Heart right ventricle (tissue), 16 donors: ENCODE data around the gene RSPO4. TPM values are rescaled to one million over a fixed set of nuclear protein-coding genes. Genes with fewer than 3 reads are reported as not detected.
"Not testable (repeated sequence)": the region's sequence is repeated elsewhere in the genome, so short reads cannot be mapped to it uniquely, and the experiment has no call there.

ENCODE experiments used
- ATAC-seq, 8 donors: fragments of 200-7000 bp; cut with Tn5 transposase; one replicate each; pipeline ENCODE4 v1.9.1; 2020; ENCODE audit warnings: mild to moderate bottlenecking in 8 of 8, moderate library complexity in 8 of 8, moderate number of reproducible peaks in 1 of 8
- DNase-seq, 2 donors: peaks; one replicate each; pipeline ENCODE4 v3.0.0-alpha.2; 2020
- H3K27ac ChIP-seq, 10 donors: fragments of 200-600 bp; sonication (generic) in 2 of 10; one replicate each; pipeline versions ENCODE4 v1.5.0 to v1.8.0; 2020 to 2022; ENCODE audit warnings: mild to moderate bottlenecking in 3 of 10
- H3K27me3 ChIP-seq, 7 donors: fragments of 200-600 bp; one replicate each; pipeline ENCODE4 v1.8.0; 2021 to 2022; ENCODE audit warnings: mild to moderate bottlenecking in 2 of 7
- H3K36me3 ChIP-seq, 9 donors: fragments of 200-600 bp; sonication (generic) in 1 of 9; one replicate each; pipeline versions ENCODE4 v1.5.0 to v1.8.0; 2020 to 2022; ENCODE audit warnings: mild to moderate bottlenecking in 2 of 9
- H3K4me1 ChIP-seq, 9 donors: fragments of 200-600 bp; sonication (generic) in 1 of 9; one replicate each; pipeline versions ENCODE4 v1.5.0 to v1.8.0; 2020 to 2022; ENCODE audit warnings: mild to moderate bottlenecking in 4 of 9
- H3K4me3 ChIP-seq, 10 donors: fragments of 200-600 bp; sonication (generic) in 2 of 10; one replicate each; pipeline versions ENCODE4 v1.5.0 to v1.8.0; 2020 to 2022; ENCODE audit warnings: mild to moderate bottlenecking in 7 of 10, moderate library complexity in 2 of 10
- H3K9me3 ChIP-seq, 11 donors: fragments of 200-600 bp in 10 of 11; sonication (generic) in 2 of 11; one replicate each; pipeline versions ENCODE4 v1.5.0 to v1.8.0; 2013 to 2022; ENCODE audit warnings: mild to moderate bottlenecking in 2 of 11, control low read depth in 1 of 11, moderate library complexity in 1 of 11
- WGBS, 2 donors: extraction: QIAGEN DNeasy Blood & Tissue Kit; methylation state at CpG; one replicate each; pipeline ENCODE4 v1.1.7; 2013; ENCODE audit warnings: inconsistent platforms in 1 of 2; 5-methylcytosine and 5-hydroxymethylcytosine counted together
- intact Hi-C, 10 donors: fragments of 100-400 bp; cut with DNase I; formaldehyde crosslinking; loops; one replicate each; pipeline versions ENCODE4 v1.11.1 to v1.14.2; 2022
- polyA plus RNA-seq, 2 donors: library from polyadenylated mRNA; stranded (reverse); fragments of 200-250 nt; gene quantifications; one replicate each; pipeline ENCODE4 v1.2.3, GENCODE V29; 2013
- total RNA-seq, 10 donors: library from RNA; stranded (reverse); fragmentation: NEBNext Ultra II Directional in 3 of 10; extraction: Animal tissue kit (Norgen Biotek cat#: 25700) in 3 of 10; gene quantifications; one replicate each; pipeline versions ENCODE4 v1.2.1 to v1.2.4, GENCODE V29; 2021 to 2023
- TF ChIP-seq, protein P1 (sequence below), 9 donors: fragments of 200-600 bp; sonication (generic) in 2 of 9; IDR thresholded peaks; one replicate each; pipeline versions ENCODE4 v1.5.0 to v1.8.0; 2021 to 2022; ENCODE audit warnings: antibody characterized with exemption in 9 of 9, mild to moderate bottlenecking in 5 of 9, moderate library complexity in 1 of 9
- donor health status: Arrhythmogenic right ventricular cardiomyopathy.
- donor health status: ischemic (EF 13 %, LVEDD 7.1; RV severe dilation, severe dysfunction).
- donor health status: healthy with polysubstance abuse.
- donor health status: DM: no; HTN: yes; CAD: no.
- donor health status: DM: no; HTN: no; CAD: no.
- donor health status: ischemic (EF 25% LVEDD 6.9; RV normal size, moderate dysfunction).
- donor health status: ischemic (EF 25% LVEDD 5.7; RV mildly dilated, moderate dysfunction).
- donor health status: healthy.
- donor health status: DM: yes; HTN: yes; CAD: no.
- donor health status: Ischemic cardiomyopathy.
- donor health status: ischemic (EF 35%, LVEDD 5.7; RV mildly dilated, moderate dysfunction).
- donor health status: nonischemic (EF 11% LVEDD 7.7; RV severe dilation, severe dysfunction).
- donor health status: DM: yes; HTN: yes; CAD: no.
- donor health status: PGD.
- donor health status: ischemic (EF 29% LVEDD 5.4; RV normal size, mild dysfunction).
- donor health status: nonischemic (EF 23%, LVEDD 6.1; RV moderate dilation, normal function).

The RSPO4 gene
- total and polyA plus RNA-seq, 12 donors, result 0.07 to 0.61 TPM; not detected in 10

DNA sequence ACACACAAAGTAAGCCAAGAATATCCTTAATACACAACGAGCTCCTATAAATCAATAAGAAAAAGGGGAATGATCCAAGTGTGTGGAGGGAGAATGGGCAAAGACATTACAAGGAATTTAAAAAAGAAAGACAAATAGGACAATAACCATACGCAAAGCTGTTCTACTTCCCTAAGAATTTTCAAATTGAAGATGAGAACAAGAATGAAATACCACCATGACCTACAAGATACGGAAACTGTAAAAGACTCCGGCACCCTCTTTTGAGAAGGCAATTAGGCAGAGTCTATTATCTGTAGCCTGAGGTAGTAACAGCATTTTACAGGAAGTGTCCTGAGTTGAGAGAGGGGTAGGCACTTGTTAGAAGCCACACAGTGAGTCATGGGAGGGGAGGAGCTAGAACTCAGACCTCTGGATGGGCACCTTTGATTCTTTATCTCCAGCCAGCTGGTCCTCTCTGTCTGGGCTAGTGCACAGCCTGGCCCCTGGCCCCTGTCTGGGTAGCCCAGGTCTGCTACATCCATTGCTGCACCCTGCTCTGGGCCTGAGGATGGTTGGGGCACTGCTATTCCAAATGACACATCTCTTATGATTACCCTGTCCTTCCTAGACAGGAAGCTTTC, 15.3 kb downstream of the RSPO4 start:
- TF ChIP-seq, protein P1, sequence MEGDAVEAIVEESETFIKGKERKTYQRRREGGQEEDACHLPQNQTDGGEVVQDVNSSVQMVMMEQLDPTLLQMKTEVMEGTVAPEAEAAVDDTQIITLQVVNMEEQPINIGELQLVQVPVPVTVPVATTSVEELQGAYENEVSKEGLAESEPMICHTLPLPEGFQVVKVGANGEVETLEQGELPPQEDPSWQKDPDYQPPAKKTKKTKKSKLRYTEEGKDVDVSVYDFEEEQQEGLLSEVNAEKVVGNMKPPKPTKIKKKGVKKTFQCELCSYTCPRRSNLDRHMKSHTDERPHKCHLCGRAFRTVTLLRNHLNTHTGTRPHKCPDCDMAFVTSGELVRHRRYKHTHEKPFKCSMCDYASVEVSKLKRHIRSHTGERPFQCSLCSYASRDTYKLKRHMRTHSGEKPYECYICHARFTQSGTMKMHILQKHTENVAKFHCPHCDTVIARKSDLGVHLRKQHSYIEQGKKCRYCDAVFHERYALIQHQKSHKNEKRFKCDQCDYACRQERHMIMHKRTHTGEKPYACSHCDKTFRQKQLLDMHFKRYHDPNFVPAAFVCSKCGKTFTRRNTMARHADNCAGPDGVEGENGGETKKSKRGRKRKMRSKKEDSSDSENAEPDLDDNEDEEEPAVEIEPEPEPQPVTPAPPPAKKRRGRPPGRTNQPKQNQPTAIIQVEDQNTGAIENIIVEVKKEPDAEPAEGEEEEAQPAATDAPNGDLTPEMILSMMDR (IDR thresholded peaks at IDR 0.05), result no peak
- no peak for DNase-seq
- no peak for ATAC-seq
- Histone ChIP-seq H3K27me3 (peaks cover 0 to 78% (median 46%) of the 10 kb centered on the region in 7 donors), H3K4me3 (no peak overlapping the region), H3K27ac (no peak overlapping the region), H3K4me1 (no peaks in the 10 kb centered on the region), H3K36me3 (no peaks in the 10 kb centered on the region), H3K9me3 (no peaks in the 10 kb centered on the region)
- 78 to 86% methylated on average over 4 of the region's 4 CpGs for WGBS, 2 donors
- intact Hi-C loops, result no loop called here

DNA sequence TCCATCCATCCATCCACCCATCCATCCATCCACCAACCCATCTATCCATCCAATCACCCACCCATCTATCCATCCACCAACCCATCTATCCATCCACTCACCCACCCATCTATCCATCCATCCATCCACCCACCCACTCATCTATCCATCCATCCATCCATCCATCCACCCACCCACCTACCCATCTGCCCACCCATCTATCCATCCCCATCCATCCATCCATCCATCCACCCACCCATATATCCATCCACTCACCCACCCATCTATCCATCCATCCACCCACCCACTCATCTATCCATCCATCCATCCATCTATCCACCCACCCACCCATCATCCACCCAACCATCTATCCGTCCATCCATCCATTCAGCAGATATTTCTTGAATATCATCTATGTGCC, 17.1 kb downstream of the RSPO4 start:
- not testable (repeated sequence) for ATAC-seq

DNA sequence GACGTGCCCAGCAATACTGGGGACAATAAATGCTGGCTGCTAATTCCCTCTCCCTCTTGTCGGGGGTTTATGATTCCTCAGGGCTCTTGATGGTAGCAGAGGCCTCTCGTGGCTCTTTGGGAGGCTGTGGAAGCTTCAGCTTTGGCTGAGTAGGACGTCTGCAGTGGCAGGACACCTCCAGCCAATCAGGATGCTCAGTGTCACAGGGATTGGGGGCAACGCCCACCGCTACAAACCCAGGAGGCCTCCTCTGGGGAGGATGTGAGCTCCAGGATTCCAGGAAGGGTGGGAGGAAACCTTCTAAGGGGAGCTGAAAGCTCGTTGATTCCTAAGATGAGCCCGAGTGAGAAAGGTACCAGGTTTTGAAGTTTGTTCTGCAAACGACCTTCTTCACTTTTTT, 19.4 kb downstream of the RSPO4 start:
- 23 to 27% methylated on average over 9 of the region's 9 CpGs for WGBS, 2 donors
- peaks cover 0 to 57% (median 29%) of the 10 kb centered on the region in 7 donors for H3K27me3 ChIP-seq

More for the DNA sequence above, 17.1 kb downstream of the RSPO4 start:
- peaks cover 0 to 68% (median 38%) of the 10 kb centered on the region in 7 donors for H3K27me3 ChIP-seq
- H3K36me3 ChIP-seq, H3K4me1 ChIP-seq, H3K27ac ChIP-seq, intact Hi-C loops, H3K9me3 ChIP-seq, H3K4me3 ChIP-seq, DNase-seq: not testable (repeated sequence)
- WGBS, 2 donors, result 90 to 94% methylated on average over 1 of the region's 1 CpG

DNA sequence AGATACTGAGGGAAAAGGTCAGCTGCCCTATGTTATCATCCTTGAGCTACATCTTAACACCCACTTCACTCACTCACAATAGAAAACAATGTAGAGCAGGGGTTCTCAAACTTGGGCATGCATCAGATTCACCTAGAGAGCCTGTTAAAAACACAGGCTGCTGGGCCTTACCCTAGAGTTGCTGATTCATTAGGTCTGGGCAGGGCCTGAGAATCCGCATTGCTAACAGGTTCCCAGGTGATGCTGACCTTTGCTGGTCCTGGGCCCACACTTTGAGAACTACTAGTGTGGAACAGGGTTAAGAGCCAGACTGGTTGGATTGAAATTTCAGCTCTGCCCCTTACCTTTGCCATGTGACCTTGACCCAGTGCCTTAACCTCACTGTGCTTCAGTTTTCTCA, 25.1 kb downstream of the RSPO4 start:
- WGBS, 2 donors, result 49 to 56% methylated on average over 1 of the region's 1 CpG
- Histone ChIP-seq H3K27me3 (peaks cover 0 to 28% (median 21%) of the 10 kb centered on the region in 7 donors), H3K4me3 (no peak overlapping the region), H3K36me3 (no peaks in the 10 kb centered on the region), H3K4me1 (no peaks in the 10 kb centered on the region), H3K27ac (no peak overlapping the region), H3K9me3 (no peaks in the 10 kb centered on the region)
- no peak for ATAC-seq
- TF ChIP-seq, protein P1 (IDR thresholded peaks at IDR 0.05), result no peak
- DNase-seq, result no peak
- intact Hi-C loops, result no loop called here

More for the DNA sequence above, 19.4 kb downstream of the RSPO4 start:
- ATAC-seq (no peak), DNase-seq (no peak)
- Histone ChIP-seq H3K4me1 (no peaks in the 10 kb centered on the region), H3K4me3 (no peak overlapping the region), H3K27ac (no peak overlapping the region), H3K36me3 (no peaks in the 10 kb centered on the region), H3K9me3 (no peaks in the 10 kb centered on the region)
- intact Hi-C loops, result no loop called here
- TF ChIP-seq, protein P1 (IDR thresholded peaks at IDR 0.05), result no peak

DNA sequence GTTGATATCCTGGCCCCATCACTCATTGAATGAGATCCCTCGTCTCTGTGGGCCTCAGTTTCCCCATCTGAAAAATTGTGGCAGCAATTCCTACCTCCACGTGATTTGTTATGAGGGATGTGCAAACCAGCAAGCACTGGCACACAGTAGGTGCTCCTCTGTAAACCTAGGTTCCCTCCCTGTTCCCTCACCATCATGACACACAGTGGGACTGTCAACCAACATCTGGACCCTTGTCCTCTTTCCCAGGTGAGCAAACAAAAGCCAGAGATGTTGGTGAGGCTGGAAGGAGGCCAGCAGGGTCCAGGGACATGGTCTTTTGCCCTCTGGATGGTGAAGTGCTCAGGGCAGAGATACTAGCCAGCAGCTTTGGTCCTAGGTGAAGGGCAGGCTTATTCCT, 26.1 kb downstream of the RSPO4 start:
- H3K4me3 ChIP-seq, result no peak overlapping the region
- peaks cover 0 to 34% (median 14%) of the 10 kb centered on the region in 7 donors for H3K27me3 ChIP-seq
- 55 to 64% methylated on average over 2 of the region's 2 CpGs for WGBS, 2 donors
- no peaks in the 10 kb centered on the region for H3K4me1 ChIP-seq
- TF ChIP-seq, protein P1 (IDR thresholded peaks at IDR 0.05), result no peak
- H3K9me3 ChIP-seq, result no peaks in the 10 kb centered on the region
- DNase-seq, result no peak
- intact Hi-C loops, result no loop called here
- no peak overlapping the region for H3K27ac ChIP-seq
- no peaks in the 10 kb centered on the region for H3K36me3 ChIP-seq
- no peak for ATAC-seq
